ENCODE data around the gene SV2C. TPM values are rescaled to one million over a fixed set of nuclear protein-coding genes. Genes with fewer than 3 reads are reported as not detected.

Gene SV2C
- total and polyA plus RNA-seq, 2 donors (not counting 1 experiment from before 2014, with no cell fraction given), result not detected

GRCh38 chr5:76134003-76134402 is 50.8 kb downstream of the SV2C start:
- ChIA-PET CTCF (interaction anchor here (0.7 kb wide), 1 partner anchor 23 kb away, joined by 3 read pairs; no protein-coding TSS in a partner anchor), POLR2A (no interaction called here)
- DNase-seq, result no peak
- no peak overlapping the region for H3K27ac ChIP-seq (ENCODE audit: low read length in 2 of 2)
- no peak overlapping the region for H2AFZ ChIP-seq (ENCODE audit: insufficient read depth, low read depth, low read length, poor library complexity, severe bottlenecking)
- Mint-ChIP-seq H3K27me3 (peaks cover 16% of the 10 kb centered on the region), H3K4me3 (no peak overlapping the region), H3K9me3 (ENCODE audit: insufficient read depth) (no peaks in the 10 kb centered on the region), H3K4me1 (no peaks in the 10 kb centered on the region), H3K27ac (no peak overlapping the region)
- no peak overlapping the region for H3K4me2 ChIP-seq (replicated peaks; ENCODE audit: low read depth, low read length, poor library complexity, severe bottlenecking)
- no peaks in the 10 kb centered on the region for H3K36me3 ChIP-seq (replicated peaks in 1 of 2; ENCODE audit: control extremely low read depth in 1 of 2, control insufficient read depth in 1 of 2, extremely low read depth in 1 of 2, insufficient read depth in 2 of 2, low read length in 1 of 2)
- TF ChIP-seq CTCF (IDR thresholded peaks at IDR 0.05) (no peak), EZH2 (IDR thresholded peaks at IDR 0.05; ENCODE audit: borderline replicate concordance, insufficient read depth, low read depth, low read length, poor library complexity, severe bottlenecking) (no peak)
- H3K9ac ChIP-seq (ENCODE audit: low read length), result no peak overlapping the region
- no peaks in the 10 kb centered on the region for H3K9me3 ChIP-seq (ENCODE audit: control extremely low read depth in 1 of 3, control insufficient read depth in 2 of 3, insufficient read depth in 1 of 3, low read length in 2 of 3)
- H3K27me3 ChIP-seq (replicated peaks in 1 of 4; ENCODE audit: control extremely low read depth in 1 of 4, control insufficient read depth in 3 of 4, insufficient read depth in 4 of 4, low read length in 3 of 4), result peaks cover 0 to 3% (median 0%) of the 10 kb centered on the region in 4 experiments
- no peaks in the 10 kb centered on the region for H3K79me2 ChIP-seq (ENCODE audit: control insufficient read depth, insufficient read depth, low read length)
- no peaks in the 10 kb centered on the region for H3K4me1 ChIP-seq (ENCODE audit: control insufficient read depth in 2 of 2, insufficient read depth in 2 of 2, low read length in 2 of 2)
- WGBS (ENCODE audit: insufficient coverage), result no CpG with 5 or more reads among the region's 1 CpG
- intact Hi-C loops (cut with micrococcal nuclease), result no loop called here
- no peak for ATAC-seq (ENCODE audit: low read depth)
- H3K4me3 ChIP-seq (ENCODE audit: control extremely low read depth in 1 of 5, extremely low read depth in 1 of 5, insufficient read depth in 1 of 5, low read depth in 2 of 5, low read length in 4 of 5), result no peak overlapping the region
- H4K20me1 ChIP-seq (ENCODE audit: control insufficient read depth, insufficient read depth, low read length, poor library complexity, severe bottlenecking), result no peaks in the 10 kb centered on the region

- Mint-ChIP-seq H3K4me1 (no peaks in the 10 kb centered on the region), H3K4me3 (no peak overlapping the region), H3K9me3 (ENCODE audit: insufficient read depth) (no peaks in the 10 kb centered on the region), H3K27me3 (peaks cover 16% of the 10 kb centered on the region), H3K27ac (no peak overlapping the region)
- Histone ChIP-seq H3K9ac (ENCODE audit: low read length) (no peak overlapping the region), H3K27me3 (replicated peaks in 1 of 4; ENCODE audit: control extremely low read depth in 1 of 4, control insufficient read depth in 3 of 4, insufficient read depth in 4 of 4, low read length in 3 of 4) (peaks cover 0 to 3% (median 0%) of the 10 kb centered on the region in 4 experiments), H3K9me3 (ENCODE audit: control extremely low read depth in 1 of 3, control insufficient read depth in 2 of 3, insufficient read depth in 1 of 3, low read length in 2 of 3) (no peaks in the 10 kb centered on the region), H3K27ac (ENCODE audit: low read length in 2 of 2) (no peak overlapping the region), H3K36me3 (replicated peaks in 1 of 2; ENCODE audit: control extremely low read depth in 1 of 2, control insufficient read depth in 1 of 2, extremely low read depth in 1 of 2, insufficient read depth in 2 of 2, low read length in 1 of 2) (no peaks in the 10 kb centered on the region), H3K4me3 (ENCODE audit: control extremely low read depth in 1 of 5, extremely low read depth in 1 of 5, insufficient read depth in 1 of 5, low read depth in 2 of 5, low read length in 4 of 5) (no peak overlapping the region), H3K4me1 (ENCODE audit: control insufficient read depth in 2 of 2, insufficient read depth in 2 of 2, low read length in 2 of 2) (no peaks in the 10 kb centered on the region), H3K79me2 (ENCODE audit: control insufficient read depth, insufficient read depth, low read length) (no peaks in the 10 kb centered on the region), H3K4me2 (replicated peaks; ENCODE audit: low read depth, low read length, poor library complexity, severe bottlenecking) (no peak overlapping the region), H4K20me1 (ENCODE audit: control insufficient read depth, insufficient read depth, low read length, poor library complexity, severe bottlenecking) (no peaks in the 10 kb centered on the region), H2AFZ (ENCODE audit: insufficient read depth, low read depth, low read length, poor library complexity, severe bottlenecking) (no peak overlapping the region)
- DNase-seq (no peak), ATAC-seq (ENCODE audit: low read depth) (no peak)
- intact Hi-C loops (cut with micrococcal nuclease), result no loop called here
- ChIA-PET CTCF (no interaction called here), POLR2A (no interaction called here)
- TF ChIP-seq EZH2 (IDR thresholded peaks at IDR 0.05; ENCODE audit: borderline replicate concordance, insufficient read depth, low read depth, low read length, poor library complexity, severe bottlenecking), result no peak
- TF ChIP-seq CTCF (IDR thresholded peaks at IDR 0.05), result no peak
- WGBS (ENCODE audit: insufficient coverage), result 73% methylated on average over 1 of the region's 1 CpG
These were observed 51.5 kb downstream of the SV2C start for GRCh38 chr5:76134646-76135045.
